K562 (cell line): ENCODE data around the gene DEDD. TPM values are rescaled to one million over a fixed set of nuclear protein-coding genes. Genes with fewer than 3 reads are reported as not detected.
A peak's percentile ranks its signal among the peaks of the same experiment; 100 is the strongest.

Experiments
- ADNP ChIP-seq: fragments of 200-800 bp; sonication (Bioruptor generic); IDR thresholded peaks from 2 replicates; pipeline ENCODE4 v1.6.1; 2016; ENCODE audit warnings: missing genetic modification characterization, missing compliant biosample characterization
- E2F4 ChIP-seq: sonication (generic); formaldehyde crosslinking; IDR thresholded peaks from 2 replicates; pipeline ENCODE4 v1.8.0; 2022; ENCODE audit warnings: mild to moderate bottlenecking, low read depth, missing genetic modification reagents
- EGR1 ChIP-seq: fragments of 450-650 bp; conservative IDR thresholded peaks from 2 replicates; pipeline ENCODE4 v1.6.1; 2017; ENCODE audit warnings: mild to moderate bottlenecking
- FOXA3 ChIP-seq, 2 experiments: fragments of 450-650 bp in 1 of 2; sonication (generic) in 1 of 2; formaldehyde crosslinking; IDR thresholded peaks in 1 of 2; conservative IDR thresholded peaks in 1 of 2; 2 replicates each; pipeline versions ENCODE4 v1.4.0 to v1.8.0; 2020 to 2022; ENCODE audit warnings: mild to moderate bottlenecking in 2 of 2, missing genetic modification reagents in 1 of 2
- GTF2E2 ChIP-seq: fragments of 200-800 bp; sonication (Bioruptor generic); IDR thresholded peaks from 2 replicates; pipeline ENCODE4 v1.6.1; 2016; ENCODE audit warnings: missing genetic modification characterization, missing compliant biosample characterization
- MEF2D ChIP-seq: conservative IDR thresholded peaks from 2 replicates; pipeline ENCODE4 v1.6.1; 2016; ENCODE audit warnings: low read depth, missing genetic modification characterization, missing compliant biosample characterization
- POLR2AphosphoS5 ChIP-seq: IDR thresholded peaks from 2 replicates; pipeline ENCODE4 v1.6.1; 2011; ENCODE audit warnings: mild to moderate bottlenecking, low read depth, low read length, moderate library complexity; ENCODE audit not compliant: control insufficient read depth, insufficient read depth
- PURB ChIP-seq: sonication (generic); formaldehyde crosslinking; IDR thresholded peaks from 2 replicates; pipeline ENCODE4 v1.9.0; 2021; ENCODE audit warnings: low read depth, mild to moderate bottlenecking, missing genetic modification reagents
- RNF2 ChIP-seq: sonication (generic); IDR thresholded peaks from 2 replicates; pipeline ENCODE4 v1.6.1; 2016
- RUNX1 ChIP-seq: sonication (generic); IDR thresholded peaks from 2 replicates; pipeline ENCODE4 v1.6.1; 2016; ENCODE audit warnings: antibody characterized with exemption, low read depth
- SIN3A ChIP-seq, 2 experiments: fragments of 150-350 bp in 1 of 2; IDR thresholded peaks; 2 replicates each; pipeline ENCODE4 v1.6.1; 2011 to 2016; ENCODE audit warnings: borderline replicate concordance in 2 of 2, low read depth in 2 of 2, low read length in 2 of 2, mild to moderate bottlenecking in 2 of 2, moderate library complexity in 2 of 2; ENCODE audit not compliant: control insufficient read depth in 1 of 2
- SLC30A9 ChIP-seq: fragments of 250-450 bp; sonication (Bioruptor Pico); IDR thresholded peaks from 2 replicates; pipeline ENCODE4 v1.8.0; 2022; ENCODE audit warnings: mild to moderate bottlenecking, moderate library complexity
- SOX6 ChIP-seq: fragments of 450-650 bp; IDR thresholded peaks from 2 replicates; pipeline ENCODE4 v1.6.1; 2014; ENCODE audit warnings: mild to moderate bottlenecking
- THAP7 ChIP-seq: fragments of 250-450 bp; sonication (Bioruptor Pico); IDR thresholded peaks from 2 replicates; pipeline ENCODE4 v1.5.0; 2021
- YY1 ChIP-seq, 3 experiments: IDR thresholded peaks; 2 replicates each; pipeline ENCODE4 v1.6.1; 2011; ENCODE audit warnings: low read length in 2 of 3, mild to moderate bottlenecking in 2 of 3, moderate library complexity in 2 of 3, borderline replicate concordance in 1 of 3, control low read depth in 1 of 3, low read depth in 1 of 3; ENCODE audit not compliant: insufficient read depth in 3 of 3, insufficient replicate concordance in 2 of 3, control insufficient read depth in 1 of 3, insufficient read length in 1 of 3; ENCODE audit errors: extremely low read depth in 1 of 3
- ZBTB5 ChIP-seq: fragments of 450-650 bp; IDR thresholded peaks from 2 replicates; pipeline ENCODE4 v1.6.1; 2017; ENCODE audit warnings: antibody characterized with exemption
- ZBTB9 ChIP-seq: fragments of 450-650 bp; formaldehyde crosslinking; IDR thresholded peaks from 2 replicates; pipeline ENCODE4 v1.4.0; 2020; ENCODE audit warnings: mild to moderate bottlenecking, moderate library complexity
- ZNF140 ChIP-seq: fragments of 250-450 bp; sonication (Bioruptor Pico); IDR thresholded peaks from 2 replicates; pipeline ENCODE4 v1.8.0; 2021; ENCODE audit warnings: moderate library complexity, mild to moderate bottlenecking, inconsistent platforms
- ZNF395 ChIP-seq: fragments of 200-800 bp; sonication (Bioruptor generic); IDR thresholded peaks from 2 replicates; pipeline ENCODE4 v1.6.1; 2017; ENCODE audit warnings: missing genetic modification characterization, missing compliant biosample characterization
- ZNF695 ChIP-seq: fragments of 450-650 bp; formaldehyde crosslinking; IDR thresholded peaks from 2 replicates; pipeline ENCODE4 v1.4.0; 2020; ENCODE audit warnings: mild to moderate bottlenecking, moderate library complexity
- polyA plus RNA-seq, 8 experiments: library from polyadenylated mRNA; depleted of rRNA in 4 of 8; stranded (reverse) in 5 of 8; unstranded in 3 of 8; fragments of >200 nt; fragmentation: Nextera tagmentation in 2 of 8; fragmentation: Illumina TruSeq in 1 of 8; extraction: Ambion mirVana in 2 of 8; extraction: Trizol in 1 of 8; gene quantifications; 2 replicates each; pipeline versions ENCODE4 v1.2.1 to v1.2.3, GENCODE V29; 2011 to 2014; ENCODE audit warnings: inconsistent platforms in 1 of 8, missing spikeins in 1 of 8
- total RNA-seq, 7 experiments: library from RNA; depleted of rRNA in 6 of 7; stranded (reverse); fragments of >200 nt in 6 of 7; fragmentation: Illumina TruSeq in 2 of 7; extraction: Trizol in 2 of 7; gene quantifications; 2 replicates each; pipeline versions ENCODE4 v1.2.1 to v1.2.3, GENCODE V29; 2011 to 2021; ENCODE audit warnings: low replicate concordance in 1 of 7

DEDD gene
- total and polyA plus RNA-seq, 9 of the 15 experiments (the other 6 are each of a cell fraction or from before 2014, with no cell fraction given): 11.6 to 41.0 (median 16.8) TPM

- TF ChIP-seq RNF2 (no peak), MEF2D (tag) (no peak), ZNF695 (no peak), ZNF140 (CRISPR knock-in tag) (no peak), SOX6 (no peak), GTF2E2 (peak; percentile 40; the same call in 1 of the 2 replicates), ADNP (no peak), THAP7 (CRISPR knock-in tag) (no peak), ZBTB9 (CRISPR knock-in tag) (no peak), EGR1 (0 out of 2 replicates have a peak, but pooled peaks have one; percentile 19), RUNX1 (peak; percentile 28; the same call in 1 of the 2 replicates), ZBTB5 (no peak), SLC30A9 (CRISPR knock-in tag) (no peak), PURB (CRISPR knock-in tag) (no peak), SIN3A (IDR thresholded peaks at IDR 0.05; ENCODE audit: borderline replicate concordance in 2 of 2, control insufficient read depth in 1 of 2, low read depth in 2 of 2, low read length in 2 of 2) (no peak; a peak in 1 of 4 replicates), POLR2AphosphoS5 (no peak), E2F4 (CRISPR knock-in tag) (no peak), FOXA3 (CRISPR knock-in tag; conservative IDR thresholded peaks at IDR 0.05 in 1 of 2, IDR thresholded peaks at IDR 0.05 in 1 of 2) (no peak), ZNF395 (0 out of 2 replicates have a peak, but pooled peaks have one; percentile 4), YY1 (IDR thresholded peaks at IDR 0.05; ENCODE audit: borderline replicate concordance in 1 of 3, control insufficient read depth in 1 of 3, extremely low read depth in 1 of 3, insufficient read depth in 3 of 3, insufficient read length in 1 of 3, insufficient replicate concordance in 2 of 3, low read depth in 1 of 3, low read length in 2 of 3) (no peak)
These were observed 34.4 kb upstream of the DEDD start (continued) for GRCh38 chr1:161166669-161167548.
